Hepatocyte (in vitro differentiated cells): Measurements from ENCODE around the gene IGFBP6.
A peak's percentile ranks its signal among the peaks of the same experiment; 100 is the strongest.

Experiments
- EZH2 ChIP-seq: fragments of 200-600 bp; sonication (generic); IDR thresholded peaks from 2 replicates; pipeline ENCODE4 v1.6.1; 2016; ENCODE audit warnings: antibody characterized with exemption, mild to moderate bottlenecking, borderline replicate concordance
- EZH2phosphoT487 ChIP-seq: fragments of 200-600 bp; sonication (generic); IDR thresholded peaks from one replicate; pipeline ENCODE4 v1.6.1; 2018; ENCODE audit warnings: antibody characterized with exemption, mild to moderate bottlenecking, low read depth, moderate library complexity; ENCODE audit not compliant: unreplicated experiment, severe bottlenecking
- TF ChIP-seq, protein P1 (sequence below): fragments of 200-600 bp; sonication (generic); IDR thresholded peaks from 2 replicates; pipeline ENCODE4 v1.5.1; 2016; ENCODE audit warnings: antibody characterized with exemption, mild to moderate bottlenecking; ENCODE audit not compliant: poor library complexity

DNA sequence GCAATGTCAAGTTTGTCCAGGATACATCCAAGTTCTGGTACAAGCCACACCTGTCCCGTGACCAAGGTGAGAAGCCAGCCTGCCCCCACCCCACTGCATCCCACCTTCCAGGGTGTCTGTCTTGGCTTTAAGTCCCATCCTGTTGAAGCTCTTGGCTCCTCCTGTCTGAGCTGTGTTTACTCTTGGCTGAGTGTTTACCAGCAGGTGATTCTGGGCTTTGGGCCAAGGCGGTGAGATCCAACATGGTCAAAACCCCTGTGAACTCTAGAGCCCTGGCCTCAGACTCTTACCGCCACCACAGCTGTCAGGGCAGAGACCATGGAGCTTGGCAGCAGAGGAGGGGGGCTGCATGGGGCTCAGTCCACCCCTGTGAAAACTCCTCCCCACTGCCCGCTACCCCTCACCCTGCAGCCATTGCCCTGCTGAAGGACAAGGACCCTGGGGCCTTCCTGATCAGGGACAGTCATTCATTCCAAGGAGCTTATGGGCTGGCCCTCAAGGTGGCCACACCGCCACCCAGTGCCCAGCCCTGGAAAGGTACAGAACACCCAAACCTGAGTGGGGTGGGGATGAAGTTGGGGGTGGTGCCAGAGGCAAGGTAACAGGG is 36.0 kb upstream of the IGFBP6 start:
- TF ChIP-seq, protein P1, sequence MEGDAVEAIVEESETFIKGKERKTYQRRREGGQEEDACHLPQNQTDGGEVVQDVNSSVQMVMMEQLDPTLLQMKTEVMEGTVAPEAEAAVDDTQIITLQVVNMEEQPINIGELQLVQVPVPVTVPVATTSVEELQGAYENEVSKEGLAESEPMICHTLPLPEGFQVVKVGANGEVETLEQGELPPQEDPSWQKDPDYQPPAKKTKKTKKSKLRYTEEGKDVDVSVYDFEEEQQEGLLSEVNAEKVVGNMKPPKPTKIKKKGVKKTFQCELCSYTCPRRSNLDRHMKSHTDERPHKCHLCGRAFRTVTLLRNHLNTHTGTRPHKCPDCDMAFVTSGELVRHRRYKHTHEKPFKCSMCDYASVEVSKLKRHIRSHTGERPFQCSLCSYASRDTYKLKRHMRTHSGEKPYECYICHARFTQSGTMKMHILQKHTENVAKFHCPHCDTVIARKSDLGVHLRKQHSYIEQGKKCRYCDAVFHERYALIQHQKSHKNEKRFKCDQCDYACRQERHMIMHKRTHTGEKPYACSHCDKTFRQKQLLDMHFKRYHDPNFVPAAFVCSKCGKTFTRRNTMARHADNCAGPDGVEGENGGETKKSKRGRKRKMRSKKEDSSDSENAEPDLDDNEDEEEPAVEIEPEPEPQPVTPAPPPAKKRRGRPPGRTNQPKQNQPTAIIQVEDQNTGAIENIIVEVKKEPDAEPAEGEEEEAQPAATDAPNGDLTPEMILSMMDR: peak; percentile 28
- TF ChIP-seq EZH2phosphoT487: no peak
- no peak for TF ChIP-seq EZH2
